Rectal smooth muscle tissue (tissue), 1 donor: ENCODE results near the gene FBN2.
"Not testable (repeated sequence)": the region's sequence is repeated elsewhere in the genome, so short reads cannot be mapped to it uniquely, and the experiment has no call there.

Experiments
- H3K27ac ChIP-seq: one replicate; pipeline ENCODE4 v1.7.0; 2013; ENCODE audit warnings: low read depth, low read length, inconsistent platforms
- H3K27me3 ChIP-seq: one replicate; pipeline ENCODE4 v1.7.0; 2013; ENCODE audit warnings: low read length; ENCODE audit not compliant: control insufficient read depth, insufficient read depth
- H3K36me3 ChIP-seq: one replicate; pipeline ENCODE4 v1.7.0; 2013; ENCODE audit warnings: low read length; ENCODE audit not compliant: control insufficient read depth, insufficient read depth
- H3K4me1 ChIP-seq: one replicate; pipeline ENCODE4 v1.7.0; 2013; ENCODE audit warnings: low read length; ENCODE audit not compliant: control insufficient read depth, insufficient read depth
- H3K4me3 ChIP-seq: one replicate; pipeline ENCODE4 v1.7.0; 2013; ENCODE audit warnings: low read length
- H3K9ac ChIP-seq: one replicate; pipeline ENCODE4 v1.7.0; 2013; ENCODE audit warnings: low read length

The FBN2 gene

DNA sequence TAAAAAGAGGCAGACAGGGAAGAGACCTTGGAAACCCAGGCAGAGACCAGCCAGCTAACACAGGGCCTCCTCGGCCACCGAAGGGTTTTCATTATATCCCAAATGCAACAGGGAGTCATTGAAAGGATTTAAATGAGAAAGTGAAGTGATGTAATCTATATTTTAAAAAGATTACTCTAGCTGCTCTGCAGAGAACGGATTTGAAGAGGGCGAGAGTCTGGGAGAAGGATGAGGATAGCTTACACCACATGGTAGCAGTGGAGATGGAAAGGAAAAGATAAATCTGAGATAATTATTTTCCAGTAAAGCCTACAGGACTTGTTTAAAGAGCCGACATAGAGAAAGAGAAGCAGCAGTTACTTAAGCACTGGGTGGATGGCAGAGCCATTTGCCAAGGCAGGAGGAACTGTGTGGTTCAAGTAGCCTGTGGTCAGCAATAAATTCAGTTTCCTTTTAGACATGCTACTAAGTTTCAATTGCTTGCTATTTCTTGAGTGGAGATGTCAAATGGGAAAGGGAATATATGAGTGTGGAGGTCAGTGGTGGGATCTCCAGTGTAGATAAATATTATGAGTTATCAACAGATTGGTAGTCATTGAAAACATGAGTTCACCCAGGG, 9.3 kb downstream of the FBN2 start:
- Histone ChIP-seq H3K9ac (no peak overlapping the region), H3K36me3 (no peaks in the 10 kb centered on the region), H3K4me3 (no peak overlapping the region), H3K27me3 (no peaks in the 10 kb centered on the region), H3K4me1 (no peaks in the 10 kb centered on the region), H3K27ac (no peak overlapping the region)

DNA sequence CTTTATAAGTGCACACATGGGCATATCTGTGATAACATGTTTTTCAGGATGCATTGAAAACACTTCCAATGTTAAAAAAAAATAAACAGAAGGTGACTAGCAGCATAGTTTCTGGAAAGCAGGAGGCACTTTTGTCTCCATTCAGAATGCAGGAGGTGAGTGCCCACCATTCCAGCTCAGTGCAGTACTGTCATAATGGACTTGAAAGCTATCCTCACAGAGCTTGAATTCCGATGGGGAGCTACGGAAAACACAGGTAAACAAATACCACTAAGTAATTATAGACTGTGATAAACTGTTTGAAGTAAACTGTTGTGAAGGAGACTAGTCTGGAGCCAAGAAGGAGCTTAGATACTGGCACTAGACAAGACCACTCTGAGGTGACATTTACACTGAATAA, 9.9 kb downstream of the FBN2 start:
- Histone ChIP-seq H3K27ac (no peak overlapping the region), H3K27me3 (no peaks in the 10 kb centered on the region)

DNA sequence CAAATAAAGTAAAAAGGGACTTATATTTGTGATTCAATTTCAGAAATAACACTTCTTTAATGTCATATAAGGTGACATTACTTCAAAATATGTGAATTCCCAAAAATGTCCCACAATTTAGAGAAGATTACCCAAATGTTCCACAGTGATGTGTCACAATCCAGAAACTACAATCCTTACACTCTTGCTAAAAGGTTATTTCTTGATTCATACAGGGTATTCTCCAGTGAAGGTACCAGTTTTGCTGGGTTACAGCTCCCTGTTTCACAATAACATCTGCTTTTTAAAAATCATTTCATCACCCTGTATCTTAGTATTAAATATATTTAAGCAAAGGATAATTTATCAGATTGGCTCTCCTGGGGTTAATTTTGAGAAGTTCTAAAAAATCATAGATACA, 11.0 kb downstream of the FBN2 start:
- H3K36me3 ChIP-seq = no peaks in the 10 kb centered on the region
- no peaks in the 10 kb centered on the region for H3K27me3 ChIP-seq
- no peak overlapping the region for H3K27ac ChIP-seq
- no peak overlapping the region for H3K4me3 ChIP-seq
- no peaks in the 10 kb centered on the region for H3K4me1 ChIP-seq
- H3K9ac ChIP-seq = no peak overlapping the region

More for the DNA sequence above, 9.9 kb downstream of the FBN2 start:
- H3K9ac ChIP-seq = no peak overlapping the region
- no peaks in the 10 kb centered on the region for H3K4me1 ChIP-seq
- no peaks in the 10 kb centered on the region for H3K36me3 ChIP-seq
- no peak overlapping the region for H3K4me3 ChIP-seq

DNA sequence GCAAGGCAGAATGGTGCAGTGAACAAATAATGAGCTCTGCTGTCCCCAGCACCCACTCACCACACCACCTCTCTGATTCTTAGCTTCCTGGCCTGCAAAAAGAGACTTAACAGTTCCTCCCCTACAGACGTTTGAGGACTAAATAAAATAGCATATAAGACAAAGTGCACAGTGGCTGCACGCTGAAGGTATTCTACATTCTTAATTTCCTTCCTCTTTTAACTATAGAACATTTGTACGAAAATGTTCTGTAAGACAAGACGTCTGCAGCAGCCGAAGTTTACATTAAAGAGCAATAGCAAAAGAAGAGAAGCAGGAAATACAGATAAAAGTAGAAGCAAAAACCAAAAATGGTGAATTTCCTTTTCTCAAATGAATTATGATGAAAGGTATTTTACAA, 15.7 kb downstream of the FBN2 start:
- Histone ChIP-seq H3K27ac (no peak overlapping the region), H3K27me3 (no peaks in the 10 kb centered on the region), H3K4me1 (no peaks in the 10 kb centered on the region), H3K36me3 (no peaks in the 10 kb centered on the region), H3K4me3 (no peak overlapping the region), H3K9ac (no peak overlapping the region)

DNA sequence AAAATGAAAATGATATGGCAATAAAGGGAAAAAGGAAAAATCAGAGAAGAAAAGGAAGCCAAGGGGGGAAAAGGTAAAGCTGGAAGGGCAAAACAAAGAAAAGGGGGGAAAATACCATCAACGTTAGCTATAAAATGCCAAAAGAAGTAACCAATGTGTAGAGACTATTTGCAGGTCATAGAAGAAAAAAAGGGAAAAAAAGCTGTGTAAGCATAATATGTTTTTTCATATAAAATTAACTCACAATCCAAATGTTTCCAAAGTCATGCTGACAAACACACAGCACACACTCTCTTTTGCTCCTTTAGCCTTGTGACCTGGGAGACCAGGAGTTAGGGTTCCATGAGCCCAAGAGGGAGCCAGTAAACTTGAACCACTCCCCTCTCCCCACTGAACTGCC, 18.2 kb downstream of the FBN2 start:
- Histone ChIP-seq H3K27me3 (no peaks in the 10 kb centered on the region), H3K36me3 (no peaks in the 10 kb centered on the region), H3K9ac (no peak overlapping the region), H3K27ac (no peak overlapping the region), H3K4me3 (no peak overlapping the region), H3K4me1 (no peaks in the 10 kb centered on the region)

DNA sequence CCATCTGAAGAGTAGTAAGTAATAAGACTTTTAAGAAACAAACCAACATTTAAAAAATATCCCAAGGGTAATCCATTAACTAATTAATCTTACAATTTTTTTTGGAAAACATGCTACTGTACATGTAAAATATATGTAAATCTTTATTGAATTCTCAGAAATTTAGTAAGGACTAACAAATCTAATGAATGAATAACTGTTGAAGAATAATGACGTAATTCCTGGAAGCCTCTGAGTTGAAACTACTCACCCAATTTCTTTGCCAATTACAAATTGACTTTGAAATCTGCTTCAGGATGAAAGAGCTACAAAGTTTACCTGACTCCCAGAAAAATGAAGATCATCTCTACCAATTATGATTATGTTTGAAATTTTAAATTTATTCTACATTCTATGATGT, 21.1 kb downstream of the FBN2 start:
- no peaks in the 10 kb centered on the region for H3K27me3 ChIP-seq
- H3K4me1 ChIP-seq = no peaks in the 10 kb centered on the region
- no peak overlapping the region for H3K9ac ChIP-seq
- no peak overlapping the region for H3K27ac ChIP-seq
- no peak overlapping the region for H3K4me3 ChIP-seq
- no peaks in the 10 kb centered on the region for H3K36me3 ChIP-seq

DNA sequence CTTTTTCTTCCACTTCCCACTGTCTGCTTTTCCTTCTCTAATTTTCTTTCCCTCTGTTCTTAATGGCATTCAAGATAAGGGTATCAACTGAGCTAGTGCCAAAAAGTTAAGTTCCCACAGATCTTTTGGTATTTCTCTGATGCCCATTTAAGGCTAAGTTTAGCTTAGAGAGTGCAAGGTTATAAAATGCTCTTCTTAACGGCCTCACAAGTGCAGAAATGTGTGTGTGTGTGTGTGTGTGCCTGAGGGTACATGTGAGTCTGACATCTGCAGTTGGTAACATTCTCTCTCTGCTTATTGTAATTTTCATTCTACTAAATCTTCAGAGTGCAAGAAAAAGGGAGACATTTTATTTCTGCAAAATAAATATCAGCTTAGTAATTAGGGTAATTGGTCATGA, 24.2 kb downstream of the FBN2 start:
- Histone ChIP-seq H3K9ac (no peak overlapping the region), H3K4me3 (no peak overlapping the region), H3K27me3 (no peaks in the 10 kb centered on the region), H3K36me3 (no peaks in the 10 kb centered on the region), H3K27ac (no peak overlapping the region), H3K4me1 (no peaks in the 10 kb centered on the region)

DNA sequence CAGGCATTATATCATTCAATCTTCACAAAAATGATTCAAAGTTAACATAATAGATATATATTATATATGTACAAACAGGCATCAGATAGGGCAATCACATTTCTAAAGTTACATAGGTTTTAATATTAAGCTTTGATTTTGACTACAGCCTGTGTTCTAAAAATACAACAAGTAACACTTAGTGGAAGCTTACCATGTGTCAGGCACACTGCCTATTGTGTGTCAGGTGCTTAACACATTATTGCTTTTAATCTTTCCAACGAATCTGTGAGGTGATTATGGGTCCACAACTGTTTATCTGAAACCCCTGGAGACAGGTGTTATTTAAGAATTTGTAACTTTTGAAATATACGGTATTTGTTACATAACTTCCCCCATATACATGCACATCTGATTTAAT, 25.2 kb downstream of the FBN2 start:
- Histone ChIP-seq H3K27me3 (no peaks in the 10 kb centered on the region), H3K9ac (no peak overlapping the region), H3K4me3 (no peak overlapping the region), H3K27ac (no peak overlapping the region), H3K36me3 (no peaks in the 10 kb centered on the region), H3K4me1 (no peaks in the 10 kb centered on the region)

DNA sequence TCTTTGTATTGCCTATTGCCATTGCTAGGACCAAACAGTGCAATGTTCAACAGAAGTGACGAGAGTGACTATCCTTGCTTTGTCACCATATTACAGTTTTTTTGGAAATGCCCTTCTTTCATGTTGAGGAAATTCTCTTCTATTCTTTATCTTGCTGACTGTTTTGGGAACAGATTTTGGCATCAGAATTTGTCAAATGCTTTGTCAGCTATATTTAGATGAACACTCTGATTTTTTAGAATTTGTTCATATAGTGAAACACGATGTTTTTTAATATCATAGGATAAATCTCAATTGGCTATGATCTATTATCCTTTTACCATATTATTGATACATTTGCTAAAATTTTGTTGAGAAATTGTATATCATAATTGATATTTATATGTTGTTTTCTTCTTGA, 31.4 kb downstream of the FBN2 start:
- Histone ChIP-seq H3K4me1 (no peaks in the 10 kb centered on the region), H3K4me3 (no peak overlapping the region), H3K36me3 (no peaks in the 10 kb centered on the region), H3K27ac (no peak overlapping the region), H3K27me3 (no peaks in the 10 kb centered on the region), H3K9ac (no peak overlapping the region)

DNA sequence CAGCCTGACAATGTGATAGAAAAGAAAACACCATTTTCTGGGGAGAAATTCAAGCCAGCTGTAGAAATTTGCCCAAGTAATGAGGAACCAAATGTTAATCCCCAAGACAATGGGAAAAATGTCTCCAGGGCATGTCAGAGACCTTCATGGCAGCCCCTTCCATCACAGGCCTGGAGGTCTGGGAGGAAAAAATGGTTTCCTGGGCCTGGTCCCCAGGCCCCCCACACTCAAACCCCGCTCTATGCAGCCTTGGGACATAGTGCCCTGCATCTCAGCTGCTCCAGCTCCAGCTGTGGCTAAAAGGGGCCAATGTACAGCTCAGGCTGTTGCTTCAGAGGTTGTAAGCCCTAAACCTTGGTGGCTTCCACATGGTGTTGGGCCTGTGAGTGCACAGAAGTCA, 34.3 kb downstream of the FBN2 start:
- H3K36me3 ChIP-seq, H3K4me1 ChIP-seq, H3K9ac ChIP-seq, H3K27ac ChIP-seq, H3K4me3 ChIP-seq, H3K27me3 ChIP-seq: not testable (repeated sequence)

DNA sequence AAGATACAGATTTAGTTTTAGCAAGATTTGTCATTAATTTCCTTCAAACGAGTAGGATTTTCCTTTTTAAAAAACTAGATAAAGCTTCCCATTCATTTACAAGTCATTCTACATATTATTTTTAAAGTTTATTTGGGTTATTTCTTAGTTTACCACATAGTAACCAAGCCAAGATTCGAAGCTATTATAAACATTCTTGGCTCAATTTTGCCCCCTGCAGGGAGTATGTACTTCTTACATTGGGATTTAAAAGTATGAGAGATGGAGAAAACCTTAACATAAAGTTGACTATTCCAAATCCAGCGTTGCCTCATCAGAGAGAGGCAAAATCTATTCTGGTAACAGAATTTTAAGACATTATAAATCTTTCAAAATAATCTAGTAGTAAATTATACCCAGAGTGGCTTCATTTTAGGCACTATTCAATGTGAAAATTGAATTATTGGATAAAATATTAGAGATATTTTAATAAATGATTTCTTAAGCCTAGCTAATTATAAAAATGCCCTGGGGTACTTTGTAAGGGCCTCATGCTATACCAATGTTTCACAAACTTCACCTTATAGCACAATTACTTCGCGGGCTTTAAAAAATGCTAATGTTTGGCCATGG, 39.1 kb downstream of the FBN2 start:
- H3K27ac ChIP-seq = no peak overlapping the region
- no peaks in the 10 kb centered on the region for H3K27me3 ChIP-seq
- no peaks in the 10 kb centered on the region for H3K4me1 ChIP-seq
- no peak overlapping the region for H3K9ac ChIP-seq
- no peaks in the 10 kb centered on the region for H3K36me3 ChIP-seq
- H3K4me3 ChIP-seq = no peak overlapping the region

DNA sequence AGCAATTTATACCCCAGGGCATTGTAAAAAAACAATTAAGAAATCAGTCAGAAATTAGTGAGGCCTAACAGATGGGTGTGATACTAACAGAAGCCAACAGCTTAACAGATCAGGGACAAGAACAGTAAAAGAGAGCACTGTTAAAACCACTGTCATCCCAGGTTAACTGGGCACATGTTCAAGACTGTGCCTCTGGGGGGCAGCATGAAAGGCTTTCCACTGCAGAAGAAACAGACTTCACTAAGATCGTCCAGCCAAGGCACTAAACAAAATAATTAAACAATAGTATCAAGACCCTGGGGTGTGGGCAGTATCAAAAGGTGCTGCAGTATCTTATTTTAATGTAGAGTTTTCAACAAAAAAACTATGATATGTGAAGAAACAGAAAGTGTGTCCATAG, 43.5 kb downstream of the FBN2 start:
- H3K27me3 ChIP-seq = no peaks in the 10 kb centered on the region
- H3K4me3 ChIP-seq = no peak overlapping the region
- no peaks in the 10 kb centered on the region for H3K4me1 ChIP-seq
- no peaks in the 10 kb centered on the region for H3K36me3 ChIP-seq
- no peak overlapping the region for H3K27ac ChIP-seq
- no peak overlapping the region for H3K9ac ChIP-seq

DNA sequence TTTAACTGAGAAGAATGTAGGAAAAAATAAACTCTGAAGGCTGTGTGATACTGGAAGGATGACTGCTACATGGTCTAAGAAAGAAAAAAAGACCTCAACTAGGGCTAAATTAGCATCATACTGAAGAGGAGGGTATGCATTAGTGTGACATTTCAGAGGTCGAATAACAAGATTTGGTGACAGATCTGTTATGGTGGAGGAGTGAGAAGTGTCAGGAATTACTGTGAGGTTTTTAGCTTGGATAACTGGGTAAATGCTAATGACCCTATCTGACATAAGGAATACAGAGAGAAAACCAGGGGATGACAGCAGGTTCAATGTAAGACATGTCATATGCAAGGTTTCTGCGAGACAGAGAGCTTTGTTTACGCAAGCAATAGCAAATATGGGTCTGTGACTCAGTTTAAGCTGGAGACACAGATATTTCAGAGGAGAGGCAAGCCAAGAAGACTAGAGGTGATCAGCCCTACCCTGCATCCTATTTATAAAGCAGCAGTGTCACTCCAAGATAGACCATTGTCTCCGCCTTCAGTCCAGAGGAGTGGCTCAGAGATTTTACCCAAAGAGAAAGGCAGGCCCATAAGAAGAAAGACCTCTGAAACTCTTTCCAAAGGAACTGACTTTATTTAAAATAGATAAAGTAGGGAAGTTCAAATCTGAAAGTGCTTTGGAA, 44.3 kb downstream of the FBN2 start:
- no peaks in the 10 kb centered on the region for H3K4me1 ChIP-seq
- no peak overlapping the region for H3K9ac ChIP-seq
- H3K4me3 ChIP-seq = no peak overlapping the region
- H3K36me3 ChIP-seq = no peaks in the 10 kb centered on the region
- H3K27me3 ChIP-seq = no peaks in the 10 kb centered on the region
- no peak overlapping the region for H3K27ac ChIP-seq
